ENCODE measurements around the gene CCNJ. TPM values are rescaled to one million over a fixed set of nuclear protein-coding genes. Genes with fewer than 3 reads are reported as not detected.
"Not testable (repeated sequence)": the region's sequence is repeated elsewhere in the genome, so short reads cannot be mapped to it uniquely, and the experiment has no call there.

The CCNJ gene
- total RNA-seq = 1 to 10 TPM; 2.4 to 5.1 (median 4.7) TPM

- WGBS, 2 donors = 2 to 4% methylated on average over 29 to 74 of the region's 92 CpGs
- H3K4me1 ChIP-seq = peaks cover 0 to 23% (median 4%) of the 10 kb centered on the region in 4 donors
- peak within 1 kb of the TSS; percentile 56 to 95 (median 84) for H3K4me3 ChIP-seq
- peaks cover 0 to 19% (median 0%) of the 10 kb centered on the region in 3 donors for H3K36me3 ChIP-seq
- peak in 3 of 5 experiments; percentile 5 to 56 (median 8) for TF ChIP-seq CTCF (IDR thresholded peaks at IDR 0.05)
- peak; percentile 63 to 74 for TF ChIP-seq POLR2A (IDR thresholded peaks at IDR 0.05)
- TF ChIP-seq EP300 (IDR thresholded peaks at IDR 0.05) = peak in 1 of 2 donors; percentile 45
- no peaks in the 10 kb centered on the region for H3K9me3 ChIP-seq
- DNase-seq (ENCODE audit: low spot score in 2 of 2) = peak; percentile 74 to 77
- peak within 1 kb of the TSS; percentile 52 to 91 (median 86) for H3K27ac ChIP-seq
- H3K27me3 ChIP-seq = no peaks in the 10 kb centered on the region
Observed at GRCh38 chr10:96043033-96043892, at the start of gene CCNJ. Gene CCNJ (plus strand): TSS chr10:96043583. CDS start chr10:96044394, 811 bp downstream.

- H3K27ac ChIP-seq; H3K36me3 ChIP-seq; H3K27me3 ChIP-seq; DNase-seq (ENCODE audit: low spot score in 2 of 2); H3K4me1 ChIP-seq; H3K4me3 ChIP-seq; H3K9me3 ChIP-seq: not testable (repeated sequence)
- WGBS, 2 donors = 85 to 96% methylated on average over 11 of the region's 11 CpGs
Observed at GRCh38 chr10:95994376-95994775, 49.0 kb upstream of the CCNJ start.

- Histone ChIP-seq H3K27ac (no peak overlapping the region), H3K9me3 (no peaks in the 10 kb centered on the region), H3K4me1 (no peaks in the 10 kb centered on the region), H3K4me3 (no peak overlapping the region), H3K27me3 (no peaks in the 10 kb centered on the region), H3K36me3 (no peaks in the 10 kb centered on the region)
- DNase-seq (ENCODE audit: low spot score in 2 of 2) = no peak
- TF ChIP-seq EP300 (IDR thresholded peaks at IDR 0.05) (no peak), CTCF (IDR thresholded peaks at IDR 0.05) (no peak), POLR2A (IDR thresholded peaks at IDR 0.05) (no peak)
- WGBS, 2 donors = 50 to 60% methylated on average over 1 of the region's 1 CpG
Observed at GRCh38 chr10:95998255-95998784, 45.1 kb upstream of the CCNJ start.

- Histone ChIP-seq H3K4me3 (no peak overlapping the region), H3K36me3 (no peaks in the 10 kb centered on the region), H3K4me1 (peaks cover 0 to 5% (median 0%) of the 10 kb centered on the region in 4 donors), H3K27me3 (no peaks in the 10 kb centered on the region), H3K9me3 (no peaks in the 10 kb centered on the region), H3K27ac (no peak overlapping the region)
- TF ChIP-seq CTCF (IDR thresholded peaks at IDR 0.05) (no peak), EP300 (IDR thresholded peaks at IDR 0.05) (no peak), POLR2A (IDR thresholded peaks at IDR 0.05) (no peak)
- 80 to 85% methylated on average over 2 of the region's 2 CpGs for WGBS, 2 donors
- no peak for DNase-seq (ENCODE audit: low spot score in 2 of 2)
Observed at GRCh38 chr10:96013956-96014355, 29.4 kb upstream of the CCNJ start.

GRCh38 chr10:96014473-96015102 is 28.8 kb upstream of the CCNJ start:
- TF ChIP-seq POLR2A (IDR thresholded peaks at IDR 0.05) = no peak
- H3K27me3 ChIP-seq = no peaks in the 10 kb centered on the region

More at GRCh38 chr10:96014473-96015102, 28.8 kb upstream of the CCNJ start:
- H3K27ac ChIP-seq = no peak overlapping the region
- H3K36me3 ChIP-seq = no peaks in the 10 kb centered on the region
- no peaks in the 10 kb centered on the region for H3K9me3 ChIP-seq
- DNase-seq (ENCODE audit: low spot score in 2 of 2) = no peak
- H3K4me1 ChIP-seq = peaks cover 0 to 5% (median 0%) of the 10 kb centered on the region in 4 donors
- no peak overlapping the region for H3K4me3 ChIP-seq
- 85 to 91% methylated on average over 2 of the region's 2 CpGs for WGBS, 2 donors
